ENCODE measurements around the gene DNAJB2.
"Not testable (repeated sequence)": the region's sequence is repeated elsewhere in the genome, so short reads cannot be mapped to it uniquely, and the experiment has no call there.

The DNAJB2 gene

DNA sequence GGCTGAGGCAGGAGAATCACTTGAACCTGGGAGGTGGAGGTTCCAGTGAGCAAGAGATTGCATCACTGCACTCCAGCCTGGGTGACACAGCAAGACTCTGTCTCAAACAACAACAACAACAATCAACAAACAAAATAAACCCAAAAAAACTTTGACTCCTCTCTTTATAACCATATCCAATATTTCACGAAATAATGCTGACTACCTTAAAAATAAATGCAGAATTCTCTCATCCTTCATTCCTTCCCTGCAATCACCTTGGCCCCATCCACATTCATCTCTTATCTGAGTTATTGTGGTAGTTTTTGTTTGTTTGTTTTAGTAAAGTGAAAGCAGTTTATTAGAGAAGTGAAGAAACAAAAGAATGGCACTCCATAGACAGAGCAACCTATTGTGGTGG lies 26.9 kb downstream of the DNAJB2 start:
- DNase-seq, result no peak

DNA sequence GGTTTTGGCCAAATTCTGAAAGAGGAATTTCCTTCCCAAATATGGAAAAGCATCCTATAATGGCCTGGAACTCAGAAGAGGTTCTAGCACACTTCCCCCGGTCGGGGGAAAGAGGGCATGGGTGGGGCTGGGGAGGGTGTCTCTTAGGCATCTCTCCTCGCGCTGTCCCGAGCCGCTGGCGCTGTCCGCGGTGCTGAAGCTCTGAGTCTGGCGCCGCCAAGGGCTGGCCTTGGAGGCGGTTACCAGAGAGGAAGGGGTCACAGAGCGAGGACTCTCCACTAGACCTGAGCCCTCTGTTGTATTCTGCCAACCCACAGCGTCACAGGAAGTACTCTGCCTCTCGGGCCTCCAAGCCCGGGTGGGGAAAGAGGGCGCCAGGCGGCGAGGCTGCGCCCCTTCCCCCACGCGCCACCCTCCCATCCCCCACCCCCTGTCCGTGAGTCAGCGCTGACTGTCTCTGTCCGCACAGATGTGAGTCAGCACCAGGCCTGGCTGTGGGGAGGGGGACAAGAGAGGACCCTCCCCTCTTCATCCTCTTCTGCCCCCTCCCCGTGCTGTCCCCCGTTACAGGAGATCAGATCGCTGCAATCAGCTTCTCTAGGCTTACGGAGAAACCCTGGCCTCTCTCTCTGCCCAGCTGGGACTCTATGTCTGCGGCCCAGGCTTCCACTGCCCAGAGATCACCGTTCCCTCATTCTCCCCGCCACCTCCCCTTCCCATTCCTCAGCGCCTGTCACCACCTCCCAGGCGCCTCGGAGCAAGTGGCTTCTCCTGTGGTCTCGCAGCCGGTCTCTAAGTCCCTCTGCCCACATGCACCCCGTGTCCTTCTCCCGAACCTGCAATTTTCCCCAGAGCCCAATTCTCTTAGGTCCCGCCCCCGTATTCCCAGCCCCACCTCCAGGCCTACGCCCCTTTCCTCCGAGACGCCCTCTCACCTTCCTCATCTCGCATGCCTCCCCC lies 29.3 kb downstream of the DNAJB2 start:
- DNase-seq, result peak; percentile 46

DNA sequence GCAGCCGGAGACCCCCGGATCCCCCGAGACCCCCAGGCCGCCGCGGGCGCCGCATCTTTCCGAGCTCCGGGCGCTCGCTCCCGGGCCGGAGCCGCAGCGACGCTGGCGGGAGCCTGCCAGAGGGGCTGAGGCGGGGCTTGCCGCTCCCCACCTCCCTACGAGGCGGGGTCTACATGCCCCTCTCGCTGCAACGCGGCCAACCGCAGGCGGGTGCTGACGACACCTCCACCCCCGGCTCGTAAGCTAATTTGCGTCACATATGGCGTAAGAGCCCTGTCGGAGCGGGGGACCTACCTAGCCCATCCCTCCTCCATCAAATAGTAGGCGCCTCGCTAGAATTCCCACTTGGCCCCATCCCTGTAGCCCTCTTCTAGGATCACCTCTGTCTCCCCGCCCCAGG lies 30.1 kb downstream of the DNAJB2 start, which contains the start of gene PTPRN:
TSS of gene PTPRN (minus strand) at position 124 of the 400 bp plus-strand sequence. CDS start at position 55, 69 bp downstream.
- no peak for DNase-seq

DNA sequence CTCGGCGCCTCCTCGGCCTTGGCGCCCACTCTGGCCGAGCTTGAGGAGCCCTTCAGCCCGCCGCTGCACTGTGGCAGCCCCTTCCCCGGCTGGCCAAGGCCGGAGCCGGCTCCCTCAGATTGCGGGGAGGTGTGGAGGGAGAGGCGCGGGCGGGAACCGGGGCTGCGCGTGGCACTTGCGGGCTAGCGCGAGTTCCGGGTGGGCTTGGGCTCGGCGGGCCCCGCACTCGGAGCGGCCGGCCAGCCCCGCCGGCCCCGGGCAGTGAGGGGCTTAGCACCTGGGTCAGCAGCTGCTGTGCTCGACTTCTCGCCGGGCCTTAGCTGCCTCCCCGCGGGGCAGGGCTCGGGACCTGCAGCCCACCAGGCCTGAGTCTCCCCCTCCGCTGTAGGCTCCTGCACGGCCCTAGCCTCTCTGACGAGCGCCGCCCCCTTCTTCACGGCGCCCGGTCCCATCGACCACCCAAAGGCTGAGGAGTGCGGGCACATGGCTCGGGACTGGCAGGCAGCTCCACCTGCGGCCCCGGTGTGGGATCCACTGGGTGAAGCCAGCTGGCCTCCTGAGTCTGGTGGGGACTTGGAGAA lies 33.6 kb downstream of the DNAJB2 start:
- DNase-seq, result not testable (repeated sequence)

DNA sequence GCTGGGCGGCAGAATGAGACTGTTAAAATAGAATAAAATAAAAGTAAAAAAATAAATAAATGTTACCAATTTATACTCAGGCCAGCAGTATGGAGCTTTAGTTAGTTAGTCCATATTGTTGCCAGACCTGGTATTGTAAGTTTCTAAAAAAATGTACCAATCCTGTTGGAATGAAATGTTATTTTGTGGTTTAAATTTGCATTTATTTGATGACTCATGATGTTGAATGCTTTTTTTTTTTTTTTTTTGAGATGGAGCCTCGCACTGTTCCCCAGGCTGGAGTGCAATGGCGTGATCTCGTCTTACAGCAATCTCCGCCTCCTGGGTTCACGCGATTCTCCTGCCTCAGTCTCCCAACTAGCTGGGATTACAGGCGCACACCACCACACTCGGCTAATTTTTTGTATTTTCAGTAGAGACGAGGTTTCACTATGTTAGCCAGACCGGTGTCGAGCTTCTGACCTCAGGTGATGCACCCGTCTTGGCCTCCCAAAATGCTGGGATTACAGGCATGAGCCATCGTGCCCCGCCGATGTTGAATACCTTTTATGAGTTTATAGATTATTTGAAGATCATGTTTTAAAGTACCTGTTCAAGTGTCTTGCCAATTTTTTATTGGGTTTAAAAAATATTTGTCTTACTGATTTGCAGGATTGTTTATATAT lies 35.8 kb downstream of the DNAJB2 start:
- no peak for DNase-seq

DNA sequence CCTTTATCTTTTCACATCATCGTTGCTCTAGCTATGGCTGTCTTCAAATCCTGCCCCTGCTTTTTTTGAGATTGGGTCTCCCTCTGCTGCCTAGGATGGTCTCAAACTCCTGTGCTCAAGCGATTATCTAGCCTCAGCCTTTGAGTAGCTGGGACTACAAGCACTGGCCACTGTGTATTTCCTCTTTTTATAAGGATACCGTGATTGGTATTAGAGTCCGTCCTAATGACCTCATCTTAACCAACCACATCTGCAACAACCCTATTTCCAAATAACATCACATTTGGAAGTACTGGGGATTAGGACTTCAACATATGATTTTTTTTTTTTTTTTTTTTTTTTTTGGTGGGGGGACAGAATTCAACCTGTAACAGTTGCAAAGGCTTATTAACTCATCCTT lies 44.3 kb downstream of the DNAJB2 start:
- no peak for DNase-seq

DNA sequence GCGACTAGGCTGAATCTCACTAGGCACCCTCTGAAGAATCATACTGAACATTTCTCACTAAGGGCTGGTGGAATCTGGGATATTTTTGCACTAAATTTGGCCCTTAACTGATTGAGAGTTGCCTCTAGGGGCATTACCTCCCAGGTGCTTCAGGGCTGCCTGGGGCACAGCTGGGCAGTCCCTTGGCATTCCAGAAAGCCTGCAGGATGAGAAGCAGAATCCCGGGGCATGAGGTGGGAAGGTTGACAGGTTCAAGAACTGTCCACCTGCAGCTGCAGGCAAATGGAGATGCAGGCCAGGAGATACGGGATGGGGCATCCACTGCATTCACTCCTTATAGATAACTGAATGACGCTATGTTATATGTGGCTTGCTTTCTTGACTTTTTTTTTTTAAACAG lies 46.0 kb downstream of the DNAJB2 start:
- no peak for DNase-seq

DNA sequence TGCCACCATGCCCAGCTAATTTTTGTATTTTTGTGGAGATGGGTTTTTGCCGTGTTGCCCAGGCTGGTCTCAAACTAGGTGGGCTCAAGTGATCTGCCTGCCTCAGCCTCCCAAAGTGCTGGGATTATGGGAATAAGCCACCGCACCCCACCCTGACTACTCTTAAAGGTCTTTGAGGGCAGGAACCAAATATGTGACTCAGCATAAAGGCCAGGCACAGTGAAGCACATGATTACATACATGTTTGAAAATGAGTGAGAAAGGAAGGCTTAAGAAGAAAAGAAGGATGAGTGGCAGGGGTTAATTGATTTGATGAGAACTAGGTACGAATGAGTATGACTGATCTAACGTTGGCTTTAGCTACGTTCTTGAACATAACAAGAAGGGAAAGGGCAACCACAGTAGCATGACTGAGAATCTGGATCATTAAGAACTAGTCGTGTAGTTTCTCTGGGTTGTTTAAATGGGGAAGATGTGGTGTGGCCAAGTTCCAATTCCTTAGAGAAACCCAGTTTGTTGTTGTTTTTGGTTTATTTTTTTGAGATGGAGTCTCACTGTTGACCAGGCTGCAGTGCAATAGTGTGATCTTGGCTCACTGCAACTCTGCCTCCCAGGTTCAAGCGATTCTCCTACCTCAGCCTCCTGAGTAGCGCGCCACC lies 46.6 kb downstream of the DNAJB2 start:
- DNase-seq, result no peak

DNA sequence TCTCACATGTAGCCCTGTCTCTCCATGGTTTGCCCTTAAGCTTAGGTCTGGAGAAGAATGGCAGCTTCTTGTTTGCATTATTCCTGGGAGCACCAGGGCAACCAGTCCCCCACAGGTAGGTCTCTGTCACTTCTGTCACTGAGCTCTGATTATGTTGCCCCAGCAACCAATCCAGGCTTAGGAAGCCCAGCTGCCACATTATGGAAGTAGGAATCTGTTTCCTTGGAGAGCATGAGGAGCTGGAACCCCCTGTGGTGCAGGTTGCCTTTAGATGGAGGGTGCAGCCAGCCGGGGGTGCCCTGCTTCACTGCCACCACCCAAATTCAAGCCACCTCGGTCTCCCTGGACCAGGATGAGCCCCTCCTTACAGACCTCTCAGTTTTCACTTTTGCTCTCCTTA lies 48.6 kb downstream of the DNAJB2 start:
- DNase-seq, result no peak

DNA sequence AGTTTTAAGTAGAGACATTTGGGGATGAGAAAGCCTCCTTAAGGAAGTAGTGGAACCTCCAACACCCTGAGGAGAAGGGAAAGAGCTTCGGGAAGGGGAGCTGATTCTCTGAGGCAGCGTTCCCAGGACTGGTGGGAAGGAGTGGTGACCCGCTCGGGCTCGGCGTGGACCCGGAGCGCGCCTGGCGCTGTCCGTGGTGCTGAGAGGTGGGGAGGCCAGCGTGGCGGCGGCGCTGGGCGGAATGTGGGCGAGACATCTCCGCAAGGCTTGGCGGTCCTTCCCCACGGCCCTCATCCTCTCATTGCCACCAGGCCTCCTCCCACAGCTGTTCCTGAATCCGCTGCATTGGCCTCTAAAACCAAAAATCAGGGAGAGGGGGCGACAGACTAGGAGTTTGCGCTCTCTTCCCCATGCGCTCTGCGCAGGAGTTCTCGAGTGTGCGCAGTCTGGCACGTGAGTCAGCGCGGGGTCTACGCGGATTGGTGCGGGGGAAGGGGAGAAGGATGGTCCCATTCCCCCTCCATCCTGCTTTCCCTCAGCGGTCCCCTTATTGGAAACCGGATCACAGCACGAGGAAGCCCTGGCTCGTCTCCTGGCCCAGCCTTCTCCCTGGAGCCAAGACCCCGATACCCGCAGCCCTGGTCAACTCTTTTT lies 52.5 kb downstream of the DNAJB2 start:
- no peak for DNase-seq

DNA sequence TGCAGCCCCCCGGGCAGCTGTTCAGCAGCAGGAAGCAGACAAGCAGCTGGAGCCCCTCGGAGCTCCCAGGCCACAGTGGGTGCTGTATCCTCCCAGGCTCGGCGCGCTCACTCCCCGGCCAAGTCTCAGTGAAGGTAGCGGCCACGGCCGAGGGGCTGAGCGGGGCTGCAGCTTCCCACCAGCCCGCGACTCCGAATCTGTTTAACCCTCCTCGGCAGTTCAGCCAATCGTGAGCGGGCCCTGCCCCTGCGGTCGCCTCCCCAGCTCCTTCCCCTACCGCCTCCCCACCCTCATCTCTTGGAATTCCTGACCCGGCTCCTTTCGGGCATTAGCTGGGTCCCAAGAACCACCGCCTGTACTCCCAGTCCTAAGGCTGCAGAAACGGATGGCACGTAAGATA lies 53.4 kb downstream of the DNAJB2 start, which contains the start of gene RESP18:
TSS of gene RESP18 (minus strand) at position 203 of the 400 bp plus-strand sequence.
- DNase-seq, result no peak

DNA sequence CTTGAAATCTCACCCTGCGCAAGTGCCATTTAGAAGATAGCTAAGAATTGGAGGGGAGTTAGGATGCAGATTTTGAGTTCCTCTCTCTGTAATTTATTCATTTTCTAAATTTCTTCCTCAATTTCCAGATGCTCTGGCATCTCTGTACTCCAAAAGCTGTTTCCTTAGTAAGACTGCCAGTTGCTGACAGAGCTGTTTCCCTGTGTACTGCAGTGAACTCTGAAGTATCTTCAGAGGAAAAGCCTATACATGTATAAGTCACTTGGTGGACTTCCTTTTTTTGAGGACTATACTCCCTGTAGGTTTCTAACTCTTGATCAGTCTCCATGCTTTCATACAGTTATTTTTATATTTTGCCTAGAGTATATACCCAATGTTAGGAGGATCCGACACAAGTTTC lies 54.9 kb downstream of the DNAJB2 start:
- DNase-seq, result no peak

DNA sequence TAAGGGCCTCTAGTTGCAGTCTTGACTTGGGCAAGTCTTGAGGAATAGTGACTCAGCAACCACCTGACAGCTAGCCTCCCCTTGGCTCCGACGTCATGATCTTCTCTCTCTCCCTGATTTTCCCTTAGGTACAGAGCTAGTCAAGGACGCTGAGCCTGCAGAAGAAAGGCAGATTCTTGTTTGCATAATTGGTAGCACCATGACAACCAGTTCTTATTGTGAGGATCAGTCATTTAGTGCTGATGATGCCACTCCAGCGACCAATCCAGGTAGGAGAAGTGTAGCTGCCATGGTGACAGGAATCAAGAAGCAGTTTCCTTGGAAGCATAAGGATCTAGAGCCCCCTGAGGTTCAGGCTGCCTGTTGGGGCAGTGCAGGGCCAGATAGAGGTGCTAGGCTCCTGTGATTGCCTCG lies 56.2 kb downstream of the DNAJB2 start:
- DNase-seq, result no peak

Data from activated effector memory CD4-positive, alpha-beta T cell treated with Interleukin-2 at 50 U/mL for 16 hours (primary cell).